Activated CD4-positive, alpha-beta T cell treated with anti-CD3 and anti-CD28 coated beads for 36 hours (primary cell): ENCODE results near the gene AMN. TPM values are rescaled to one million over a fixed set of nuclear protein-coding genes. Genes with fewer than 3 reads are reported as not detected.
"Not testable (repeated sequence)": the region's sequence is repeated elsewhere in the genome, so short reads cannot be mapped to it uniquely, and the experiment has no call there.

Source experiments
- ATAC-seq: fragments of 200-7000 bp; cut with Tn5 transposase; one replicate; pipeline ENCODE4 v1.10.0; 2021; ENCODE audit warnings: mild to moderate bottlenecking, moderate library complexity
- CTCF ChIA-PET: fragments of 350-600 bp; sonication (Branson Sonifier 250); formaldehyde crosslinking; loops from one replicate; lab custom pipeline; 2021; ENCODE audit warnings: antibody characterized with exemption; lab: Charles Lee
- POLR2A ChIA-PET: fragments of 350-600 bp; sonication (Branson Sonifier 250); formaldehyde crosslinking; loops from one replicate; lab custom pipeline; 2021; ENCODE audit warnings: antibody characterized with exemption, inconsistent platforms; lab: Charles Lee
- DNase-seq: peaks from one replicate; pipeline ENCODE4 v3.0.0-alpha.2; 2020
- H3K27ac Mint-ChIP-seq: one replicate; pipeline ENCODE4 v1.8.0; 2021; ENCODE audit warnings: mixed read lengths
- H3K27me3 Mint-ChIP-seq: one replicate; pipeline ENCODE4 v1.8.0; 2021; ENCODE audit warnings: mixed read lengths
- H3K36me3 Mint-ChIP-seq: one replicate; pipeline ENCODE4 v1.8.0; 2021; ENCODE audit warnings: low read depth, mixed read lengths
- H3K4me1 Mint-ChIP-seq: one replicate; pipeline ENCODE4 v1.8.0; 2021; ENCODE audit warnings: mixed read lengths
- H3K4me3 Mint-ChIP-seq: one replicate; pipeline ENCODE4 v1.8.0; 2021; ENCODE audit warnings: mild to moderate bottlenecking, moderate library complexity, mixed read lengths
- H3K9me3 Mint-ChIP-seq: one replicate; pipeline ENCODE4 v1.8.0; 2021; ENCODE audit warnings: low read depth, mixed read lengths
- intact Hi-C, 2 experiments: fragments of 100-400 bp; cut with DNase I in 1 of 2; cut with micrococcal nuclease in 1 of 2; formaldehyde crosslinking; loops; one replicate each; pipeline versions ENCODE4 v1.14.2 to v1.15.1; 2022 to 2024; cut with DNase I, micrococcal nuclease
- total RNA-seq, 2 experiments: library from RNA; stranded (reverse); gene quantifications; one replicate each; pipeline ENCODE4 v1.2.3, GENCODE V29; 2021

AMN gene
- total RNA-seq, 2 experiments from 2014 or later: 0.23 to 0.53 TPM

DNA sequence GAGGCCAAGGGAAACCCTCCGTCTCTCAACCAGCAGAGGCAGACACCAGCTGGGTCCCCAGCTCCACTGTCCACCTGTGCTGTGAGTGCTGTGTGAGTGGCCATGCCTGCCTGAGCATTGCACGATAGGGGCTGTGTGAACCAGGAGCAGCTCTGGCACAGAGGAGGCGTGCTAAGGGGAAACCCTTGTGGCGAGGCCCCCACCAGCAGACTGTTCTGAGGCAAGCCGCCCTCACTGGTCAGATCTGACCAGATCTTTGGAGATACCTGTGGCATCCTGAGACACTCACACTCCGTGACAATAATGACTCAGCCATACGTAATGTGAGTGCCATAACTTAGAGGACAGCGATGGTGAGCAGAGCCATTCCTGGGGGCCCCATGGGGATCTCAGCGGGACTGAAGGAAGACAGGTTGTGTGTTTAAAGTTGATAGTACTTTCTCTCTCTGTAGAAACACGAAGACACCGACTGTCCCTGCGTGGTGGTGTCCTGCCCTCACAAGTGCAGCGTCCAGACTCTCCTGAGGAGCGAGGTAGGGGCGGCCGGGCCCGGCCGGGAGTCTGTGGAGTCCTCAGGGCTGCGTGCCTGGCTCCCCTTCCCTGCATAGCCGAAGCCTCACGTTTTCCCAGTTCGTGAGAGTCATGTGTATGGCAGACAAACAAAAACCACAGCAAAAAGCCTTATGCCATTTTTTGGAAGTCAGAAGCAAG is 36.6 kb upstream of the AMN start:
- Mint-ChIP-seq H3K36me3 (peaks cover 67% of the 10 kb centered on the region), H3K9me3 (no peaks in the 10 kb centered on the region), H3K4me3 (no peak overlapping the region), H3K27me3 (no peaks in the 10 kb centered on the region), H3K4me1 (peaks cover 28% of the 10 kb centered on the region), H3K27ac (no peak overlapping the region)
- intact Hi-C loops: no loop called here
- ATAC-seq: no peak
- ChIA-PET POLR2A (no interaction called here), CTCF (no interaction called here)
- DNase-seq: no peak

DNA sequence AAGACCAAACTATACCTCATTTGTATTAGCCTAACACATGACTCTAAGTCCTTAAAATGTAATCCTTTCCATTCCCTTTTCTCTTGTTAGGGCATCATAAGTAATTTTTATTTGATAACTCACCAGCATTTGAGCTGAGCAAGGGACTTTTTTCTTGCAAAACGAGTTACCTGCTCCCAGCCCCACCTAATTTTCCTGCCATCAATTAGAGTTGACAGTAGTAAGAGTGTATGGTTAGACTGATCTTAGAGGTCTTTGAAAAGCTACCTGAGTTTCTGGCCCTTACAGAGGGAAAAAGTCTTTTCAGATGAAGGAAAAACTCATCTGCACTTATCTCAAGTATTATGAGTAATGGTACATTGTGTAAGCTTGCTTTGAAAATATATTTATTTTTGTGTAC is 33.7 kb upstream of the AMN start:
- no peak overlapping the region for H3K4me3 Mint-ChIP-seq
- DNase-seq (no peak), ATAC-seq (no peak)
- no peaks in the 10 kb centered on the region for H3K9me3 Mint-ChIP-seq
- H3K27ac Mint-ChIP-seq: no peak overlapping the region
- peaks cover 12% of the 10 kb centered on the region for H3K4me1 Mint-ChIP-seq
- intact Hi-C loops: no loop called here
- H3K36me3 Mint-ChIP-seq: peaks cover 65% of the 10 kb centered on the region
- POLR2A ChIA-PET: no interaction called here
- CTCF ChIA-PET: no interaction called here
- H3K27me3 Mint-ChIP-seq: no peaks in the 10 kb centered on the region

DNA sequence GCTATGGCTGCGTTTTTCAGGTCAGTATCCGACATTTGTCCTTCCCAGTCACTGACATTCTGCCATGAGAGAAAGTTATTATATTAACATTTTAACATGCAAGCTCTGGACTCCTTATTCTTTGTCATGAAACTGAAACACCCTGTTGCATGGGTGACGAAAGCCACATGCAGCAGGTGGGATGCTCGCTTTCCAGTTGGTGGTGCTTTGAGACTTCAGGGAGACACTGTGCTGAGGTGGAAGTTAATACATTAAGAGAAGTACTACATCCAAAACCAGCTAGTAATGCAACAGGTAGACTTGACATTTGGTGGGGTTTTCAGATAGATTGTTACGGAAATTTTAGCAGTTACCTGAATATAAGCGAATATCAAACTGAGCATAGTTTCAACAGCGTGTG is 32.8 kb upstream of the AMN start:
- POLR2A ChIA-PET: no interaction called here
- Mint-ChIP-seq H3K27me3 (no peaks in the 10 kb centered on the region), H3K27ac (no peak overlapping the region), H3K36me3 (peaks cover 58% of the 10 kb centered on the region), H3K4me1 (peaks cover 8% of the 10 kb centered on the region), H3K4me3 (no peak overlapping the region), H3K9me3 (no peaks in the 10 kb centered on the region)
- CTCF ChIA-PET: no interaction called here
- DNase-seq (no peak), ATAC-seq (no peak)
- intact Hi-C loops: no loop called here

DNA sequence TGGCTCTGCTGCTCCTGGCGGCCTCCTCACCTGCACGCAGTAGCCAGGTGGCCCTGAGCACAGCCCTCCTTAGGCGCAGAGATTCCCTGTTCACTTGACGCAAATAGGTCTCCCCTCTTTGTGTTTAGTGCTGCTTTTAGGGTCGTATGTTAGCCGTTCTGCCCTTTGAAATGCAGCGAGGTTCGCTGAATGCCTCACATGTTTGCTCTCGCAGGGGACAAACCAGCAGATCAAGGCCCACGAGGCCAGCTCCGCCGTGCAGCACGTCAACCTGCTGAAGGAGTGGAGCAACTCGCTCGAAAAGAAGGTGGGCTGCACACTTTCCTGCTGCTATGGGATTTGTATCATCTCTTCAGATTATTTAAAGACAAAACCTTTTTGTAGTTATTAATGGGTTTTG is 31.4 kb upstream of the AMN start:
- ATAC-seq: no peak
- CTCF ChIA-PET: no interaction called here

DNA sequence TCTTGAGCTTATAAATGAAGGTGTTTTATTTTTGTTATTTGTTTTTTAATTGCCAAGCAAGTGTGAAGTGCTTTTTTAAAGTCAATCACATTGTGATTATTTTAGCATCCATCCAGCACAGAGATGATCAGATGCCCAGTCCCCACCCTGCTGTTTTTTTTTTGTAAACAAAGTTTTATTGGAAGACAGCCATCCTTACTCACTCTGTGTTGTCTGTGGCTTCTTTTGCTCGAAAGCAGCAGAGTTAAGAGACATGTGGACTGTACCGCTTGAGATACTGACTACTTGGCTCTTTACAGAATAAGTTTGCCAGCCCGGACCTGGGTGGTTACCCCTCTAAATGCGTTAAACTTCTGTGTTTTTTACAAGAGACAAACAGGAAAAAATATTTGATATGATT is 30.9 kb upstream of the AMN start:
- no peaks in the 10 kb centered on the region for H3K9me3 Mint-ChIP-seq
- CTCF ChIA-PET: no interaction called here
- ATAC-seq: no peak
- H3K27ac Mint-ChIP-seq: no peak overlapping the region
- peaks cover 56% of the 10 kb centered on the region for H3K36me3 Mint-ChIP-seq
- H3K4me1 Mint-ChIP-seq: peaks cover 8% of the 10 kb centered on the region
- no peak overlapping the region for H3K4me3 Mint-ChIP-seq
- POLR2A ChIA-PET: no interaction called here
- DNase-seq: no peak
- no peaks in the 10 kb centered on the region for H3K27me3 Mint-ChIP-seq
- intact Hi-C loops: no loop called here

More for the DNA sequence above, 31.4 kb upstream of the AMN start:
- no peak for DNase-seq
- Mint-ChIP-seq H3K9me3 (no peaks in the 10 kb centered on the region), H3K36me3 (peaks cover 56% of the 10 kb centered on the region), H3K27ac (no peak overlapping the region), H3K4me1 (peaks cover 8% of the 10 kb centered on the region), H3K27me3 (no peaks in the 10 kb centered on the region), H3K4me3 (no peak overlapping the region)
- intact Hi-C loops: no loop called here
- POLR2A ChIA-PET: no interaction called here

DNA sequence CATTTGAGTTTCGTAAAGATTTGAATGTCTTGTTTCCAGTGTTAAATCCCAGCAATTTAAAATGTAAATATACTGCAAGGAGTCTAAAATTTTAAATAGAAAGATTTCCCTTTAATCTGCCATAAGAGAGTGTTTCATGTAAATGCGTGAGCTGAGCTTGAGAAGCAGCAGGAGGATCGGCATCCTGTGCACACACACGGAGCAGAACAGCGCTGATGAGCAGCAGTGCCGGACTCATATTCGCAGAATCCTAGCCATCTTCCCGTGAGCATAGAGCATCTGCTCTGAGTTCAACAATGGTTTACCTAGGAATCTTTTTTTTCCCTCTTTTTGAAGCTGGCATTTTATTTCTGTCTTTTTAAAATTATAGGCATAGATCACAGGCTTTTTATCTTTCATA is 29.8 kb upstream of the AMN start:
- H3K4me1 Mint-ChIP-seq: peaks cover 8% of the 10 kb centered on the region
- CTCF ChIA-PET: interaction anchor here (0.6 kb wide), 1 partner anchor 14 kb away, joined by 3 read pairs; no protein-coding TSS in a partner anchor
- peaks cover 54% of the 10 kb centered on the region for H3K36me3 Mint-ChIP-seq
- no peaks in the 10 kb centered on the region for H3K27me3 Mint-ChIP-seq
- DNase-seq: no peak
- POLR2A ChIA-PET: no interaction called here
- H3K4me3 Mint-ChIP-seq: no peak overlapping the region
- no peaks in the 10 kb centered on the region for H3K9me3 Mint-ChIP-seq
- intact Hi-C loops: no loop called here
- H3K27ac Mint-ChIP-seq: peak overlapping the region; percentile 19
- no peak for ATAC-seq

DNA sequence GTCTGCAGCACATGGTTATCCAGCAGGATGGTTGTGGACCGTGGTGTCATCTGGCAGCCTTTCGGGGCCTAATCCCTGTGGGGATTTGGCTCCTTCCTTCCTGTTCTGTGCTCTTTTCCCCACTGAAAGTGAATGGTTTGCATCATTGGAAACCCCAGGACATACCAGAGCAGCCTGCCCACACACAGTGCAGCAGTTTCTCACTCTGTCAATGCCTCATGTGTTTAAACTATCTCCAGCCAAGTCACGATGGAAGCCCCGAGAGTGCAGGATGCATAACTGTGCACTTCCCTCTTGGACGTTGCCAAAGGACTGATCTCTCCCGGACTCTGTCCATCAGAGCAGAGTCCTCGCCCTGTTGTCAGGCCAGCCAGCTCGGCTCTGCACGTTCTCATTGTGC is 29.0 kb upstream of the AMN start:
- Mint-ChIP-seq H3K36me3 (peaks cover 54% of the 10 kb centered on the region), H3K27ac (no peak overlapping the region), H3K27me3 (no peaks in the 10 kb centered on the region), H3K4me3 (no peak overlapping the region), H3K4me1 (peaks cover 10% of the 10 kb centered on the region), H3K9me3 (no peaks in the 10 kb centered on the region)
- ChIA-PET POLR2A (no interaction called here), CTCF (no interaction called here)
- ATAC-seq (no peak), DNase-seq (no peak)
- intact Hi-C loops: no loop called here

DNA sequence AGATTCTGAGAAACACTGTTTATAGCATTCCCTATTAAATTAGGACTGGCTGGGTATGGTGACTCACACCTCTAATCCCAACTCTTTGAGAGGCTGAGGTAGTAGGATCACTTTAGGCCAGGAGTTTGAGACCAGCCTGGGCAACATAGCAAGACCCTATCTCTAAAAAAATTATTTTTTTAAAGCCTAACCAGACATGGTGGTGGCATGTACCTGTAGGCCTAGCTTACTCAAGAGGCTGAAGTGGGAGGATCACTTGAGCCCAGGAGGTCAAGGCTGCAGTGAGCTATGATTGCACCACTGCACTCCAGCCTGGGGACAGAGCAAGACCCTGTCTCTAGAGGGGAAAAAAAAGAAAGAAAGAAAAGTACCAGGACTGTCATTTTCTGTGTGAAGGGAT is 25.7 kb upstream of the AMN start:
- CTCF ChIA-PET: interaction anchor here (0.6 kb wide), 1 partner anchor 36 kb away, joined by 3 read pairs; no protein-coding TSS in a partner anchor
- ATAC-seq, H3K27me3 Mint-ChIP-seq, DNase-seq, H3K9me3 Mint-ChIP-seq, H3K27ac Mint-ChIP-seq, POLR2A ChIA-PET, intact Hi-C loops, H3K4me3 Mint-ChIP-seq: not testable (repeated sequence)
- Mint-ChIP-seq H3K36me3 (peaks cover 51% of the 10 kb centered on the region), H3K4me1 (peaks cover 29% of the 10 kb centered on the region)

DNA sequence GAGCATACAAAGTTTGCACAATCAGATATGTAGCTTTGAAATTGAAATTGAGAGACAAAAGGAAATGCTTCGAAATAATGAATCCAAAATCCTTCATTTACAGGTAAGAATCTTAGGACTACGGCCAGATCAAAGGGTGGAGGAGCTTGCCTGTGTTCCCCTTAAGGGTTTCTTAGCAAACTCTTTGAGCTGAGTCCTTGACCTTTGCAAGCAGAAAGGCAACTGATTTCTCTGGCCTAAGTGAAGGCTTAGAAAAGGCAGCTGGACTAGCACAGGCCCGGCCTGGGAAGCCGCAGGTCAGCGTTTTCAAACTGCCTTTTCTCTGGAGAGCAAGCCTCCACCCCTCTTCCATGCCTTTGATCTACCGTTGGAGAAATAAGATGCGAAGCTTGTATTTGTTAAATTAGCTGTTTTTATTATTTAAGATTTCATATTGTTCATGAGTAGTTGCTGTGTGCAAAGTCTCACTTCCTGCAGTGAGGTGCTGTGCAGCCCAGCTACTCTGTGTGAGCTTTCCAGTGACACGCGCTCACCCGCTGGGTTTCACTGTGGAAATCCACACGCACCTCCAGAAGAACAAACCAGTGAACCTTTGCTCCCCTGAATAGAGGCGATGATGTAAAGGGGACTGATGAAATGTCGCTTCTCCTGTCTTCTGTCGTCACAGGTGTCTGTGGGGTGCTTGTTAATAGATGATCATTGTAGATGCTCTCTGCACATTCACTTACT is 25.0 kb upstream of the AMN start:
- DNase-seq (no peak), ATAC-seq (no peak)
- H3K4me1 Mint-ChIP-seq: peaks cover 29% of the 10 kb centered on the region
- peak overlapping the region; percentile 63 for H3K27ac Mint-ChIP-seq
- CTCF ChIA-PET: no interaction called here
- POLR2A ChIA-PET: interaction anchor here (0.6 kb wide), 1 partner anchor 116 kb away, joined by 6 read pairs; no protein-coding TSS in a partner anchor
- H3K36me3 Mint-ChIP-seq: peaks cover 51% of the 10 kb centered on the region
- no peaks in the 10 kb centered on the region for H3K27me3 Mint-ChIP-seq
- H3K9me3 Mint-ChIP-seq: no peaks in the 10 kb centered on the region
- intact Hi-C loops: no loop called here
- no peak overlapping the region for H3K4me3 Mint-ChIP-seq

DNA sequence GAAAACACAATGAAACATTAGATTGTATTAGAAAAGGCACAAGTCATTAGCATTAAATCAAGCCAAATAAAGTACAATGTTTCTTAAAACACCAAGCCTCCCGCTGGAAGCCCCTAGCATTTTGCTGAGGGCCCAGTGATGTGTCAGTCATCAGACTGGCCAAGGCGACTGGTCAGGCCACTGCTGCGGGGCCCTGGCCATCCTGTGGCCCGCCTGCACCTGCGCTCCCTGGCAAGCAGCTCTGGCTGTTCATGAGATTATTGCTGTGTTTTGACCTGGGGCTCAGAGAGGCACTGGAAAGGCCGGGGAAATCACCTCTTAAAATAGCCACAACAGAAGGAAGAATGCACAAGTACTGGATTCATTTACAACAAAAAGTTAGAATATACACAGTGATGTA is 24.2 kb upstream of the AMN start:
- H3K27ac Mint-ChIP-seq: peak overlapping the region; percentile 48
- ChIA-PET POLR2A (no interaction called here), CTCF (no interaction called here)
- no peak overlapping the region for H3K4me3 Mint-ChIP-seq
- no peaks in the 10 kb centered on the region for H3K27me3 Mint-ChIP-seq
- H3K36me3 Mint-ChIP-seq: peaks cover 52% of the 10 kb centered on the region
- DNase-seq (no peak), ATAC-seq (no peak)
- H3K4me1 Mint-ChIP-seq: peaks cover 24% of the 10 kb centered on the region
- intact Hi-C loops: no loop called here
- H3K9me3 Mint-ChIP-seq: no peaks in the 10 kb centered on the region

DNA sequence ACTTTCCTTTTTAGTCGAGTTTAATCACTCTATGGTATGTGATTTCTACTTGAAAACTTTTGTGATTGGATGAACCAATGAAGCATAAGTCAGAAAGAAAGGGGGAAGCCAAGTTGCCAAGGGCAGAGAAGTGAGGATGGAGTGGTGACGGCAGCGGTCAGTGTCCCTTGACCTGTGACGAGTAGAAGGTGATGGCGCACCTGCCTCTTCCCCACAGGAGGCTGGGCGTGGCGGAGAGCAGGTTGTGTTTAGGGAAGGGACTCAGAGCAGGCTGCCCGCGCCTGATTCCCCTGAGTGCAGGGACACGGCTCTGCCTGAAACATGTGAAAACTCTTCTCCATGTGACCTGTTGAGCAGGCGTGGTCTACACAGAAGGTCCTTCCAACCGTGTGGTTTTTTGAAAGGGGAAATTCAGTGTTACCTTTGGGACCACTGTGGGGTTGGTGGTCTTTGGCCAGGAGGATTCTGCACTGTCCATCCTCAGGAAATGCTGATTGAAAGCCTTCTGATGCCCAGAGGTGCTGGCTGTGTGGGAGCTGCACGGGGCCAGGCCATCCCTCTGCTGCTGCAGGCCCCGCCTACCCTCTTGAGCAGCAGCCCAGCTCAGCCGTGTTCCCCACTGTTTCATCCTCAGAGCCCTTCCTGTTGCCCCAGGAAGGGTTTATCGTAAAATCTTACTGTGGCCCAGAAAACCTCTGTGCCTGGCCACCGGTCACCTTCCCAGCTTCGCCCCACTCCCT is 23.5 kb upstream of the AMN start:
- H3K9me3 Mint-ChIP-seq: no peaks in the 10 kb centered on the region
- ChIA-PET POLR2A (no interaction called here), CTCF (no interaction called here)
- H3K4me1 Mint-ChIP-seq: peaks cover 21% of the 10 kb centered on the region
- H3K27me3 Mint-ChIP-seq: no peaks in the 10 kb centered on the region
- intact Hi-C loops: no loop called here
- no peak overlapping the region for H3K4me3 Mint-ChIP-seq
- ATAC-seq: no peak
- H3K36me3 Mint-ChIP-seq: peaks cover 54% of the 10 kb centered on the region
- no peak for DNase-seq
- peak overlapping the region; percentile 48 for H3K27ac Mint-ChIP-seq
